Endothelial cell of umbilical vein (primary cell): ENCODE data around the gene PTGIR. TPM values are rescaled to one million over a fixed set of nuclear protein-coding genes. Genes with fewer than 3 reads are reported as not detected.

Experiments used
- BruUV-seq: library from RNA; stranded (reverse); fragments of 400-500 nt; replicated peaks from 2 replicates; lab custom pipeline; 2021; lab: Mats Ljungman, UMichigan
- CTCF ChIA-PET: fragments of 300-600, 350-600 bp; sonication (Branson Sonifier 250); formaldehyde crosslinking; loops from one replicate; lab custom pipeline; 2021; ENCODE audit warnings: antibody characterized with exemption, inconsistent platforms; lab: Charles Lee
- POLR2A ChIA-PET: fragments of 300-600, 350-600 bp; sonication (Branson Sonifier 250); formaldehyde crosslinking; loops from one replicate; lab custom pipeline; 2021; ENCODE audit warnings: antibody characterized with exemption, inconsistent platforms; lab: Charles Lee
- DNase-seq: peaks from one replicate; pipeline ENCODE4 v3.0.0-alpha.2; 2011; ENCODE audit warnings: low read depth, low spot score
- FAIRE-seq: peaks from 2 replicates; lab custom pipeline; 2011; peaks lifted over from hg19 to GRCh38; lab: Jason Lieb, UNC
- H2AFZ ChIP-seq: 2 replicates; pipeline ENCODE4 v1.6.0; 2012; ENCODE audit warnings: low read depth, low read length, control low read depth, inconsistent platforms
- H3K27ac ChIP-seq: 2 replicates; pipeline ENCODE4 v1.5.1; 2011; ENCODE audit warnings: low read depth, mild to moderate bottlenecking, control low read depth, low read length, moderate library complexity; ENCODE audit not compliant: insufficient read depth
- H3K27me3 ChIP-seq, 2 experiments: 2 replicates each; pipeline versions ENCODE4 v1.6.0 to v1.6.1; 2011; ENCODE audit warnings: low read length in 2 of 2, mixed read lengths in 1 of 2; ENCODE audit not compliant: control insufficient read depth in 2 of 2, insufficient read depth in 2 of 2
- H3K36me3 ChIP-seq, 2 experiments: 2 replicates in 1 of 2; 3 replicates in 1 of 2; pipeline ENCODE4 v1.5.1; 2011; ENCODE audit warnings: low read length in 2 of 2, mild to moderate bottlenecking in 1 of 2, moderate library complexity in 1 of 2; ENCODE audit not compliant: control insufficient read depth in 2 of 2, insufficient read depth in 2 of 2; ENCODE audit errors: extremely low read depth in 1 of 2
- H3K4me1 ChIP-seq: 3 replicates; pipeline ENCODE4 v1.5.1; 2011; ENCODE audit warnings: mild to moderate bottlenecking, low read length; ENCODE audit not compliant: control insufficient read depth, insufficient read depth; ENCODE audit errors: extremely low read depth
- H3K4me2 ChIP-seq: 2 replicates; pipeline ENCODE4 v1.6.1; 2011; ENCODE audit warnings: low read length, control low read depth, mixed read lengths; ENCODE audit not compliant: insufficient read depth
- H3K4me3 ChIP-seq, 3 experiments: fragments of 200-600 bp in 1 of 3; sonication (generic), shearing (Covaris generic) in 1 of 3; replicated peaks in 1 of 3; 2 replicates each; pipeline ENCODE4 v1.5.1; 2011 to 2016; ENCODE audit warnings: control low read depth in 3 of 3, low read length in 3 of 3, mild to moderate bottlenecking in 2 of 3, inconsistent platforms in 1 of 3, low read depth in 1 of 3, moderate library complexity in 1 of 3; ENCODE audit not compliant: insufficient read depth in 1 of 3
- H3K79me2 ChIP-seq: 2 replicates; pipeline ENCODE4 v1.6.0; 2012; ENCODE audit warnings: low read length, inconsistent platforms; ENCODE audit not compliant: control insufficient read depth, insufficient read depth
- H3K9ac ChIP-seq: replicated peaks from 2 replicates; pipeline ENCODE3; 2011; ENCODE audit warnings: low read length, control low read depth; ENCODE audit not compliant: insufficient read depth; ENCODE audit errors: extremely low read depth
- H3K9me1 ChIP-seq: replicated peaks from 3 replicates; pipeline ENCODE4 v1.6.0; 2011; ENCODE audit warnings: mild to moderate bottlenecking, low read length; ENCODE audit not compliant: control insufficient read depth, insufficient read depth; ENCODE audit errors: extremely low read depth
- H3K9me3 ChIP-seq: replicated peaks from 2 replicates; pipeline ENCODE4 v1.5.1; 2012; ENCODE audit warnings: low read length, inconsistent platforms; ENCODE audit not compliant: control insufficient read depth, insufficient read depth
- H4K20me1 ChIP-seq: replicated peaks from 2 replicates; pipeline ENCODE3; 2011; ENCODE audit warnings: mild to moderate bottlenecking, low read length; ENCODE audit not compliant: control insufficient read depth, insufficient read depth; ENCODE audit errors: extremely low read depth
- CTCF ChIP-seq, 2 donors: IDR thresholded peaks; 1 replicate in 1 of 2; 2 replicates in 1 of 2; pipeline ENCODE4 v1.5.1; 2011; ENCODE audit warnings: low read length in 2 of 2, mild to moderate bottlenecking in 2 of 2, moderate library complexity in 2 of 2, control low read depth in 1 of 2, inconsistent platforms in 1 of 2, low read depth in 1 of 2; ENCODE audit not compliant: insufficient read depth in 1 of 2; ENCODE audit errors: extremely low read depth in 1 of 2
- EZH2 ChIP-seq: IDR thresholded peaks from 2 replicates; pipeline ENCODE4 v1.6.1; 2012; ENCODE audit warnings: borderline replicate concordance, low read depth, mild to moderate bottlenecking, moderate library complexity, low read length, inconsistent platforms; ENCODE audit not compliant: severe bottlenecking
- FOS ChIP-seq: IDR thresholded peaks from 2 replicates; pipeline ENCODE4 v1.6.1; 2011; ENCODE audit warnings: mild to moderate bottlenecking, low read length, moderate library complexity, borderline replicate concordance; ENCODE audit not compliant: insufficient read depth
- GATA2 ChIP-seq: IDR thresholded peaks from 2 replicates; pipeline ENCODE4 v1.7.0; 2011; ENCODE audit warnings: low read depth, mild to moderate bottlenecking, moderate library complexity, mixed read lengths, low read length; ENCODE audit not compliant: insufficient read length, insufficient read depth
- JUN ChIP-seq: IDR thresholded peaks from 2 replicates; pipeline ENCODE4 v1.6.1; 2011; ENCODE audit warnings: borderline replicate concordance, low read depth; ENCODE audit not compliant: insufficient read length, insufficient read depth
- MAX ChIP-seq: IDR thresholded peaks from 2 replicates; pipeline ENCODE4 v1.6.1; 2011; ENCODE audit not compliant: insufficient read depth, insufficient read length
- MYC ChIP-seq: IDR thresholded peaks from one replicate; pipeline ENCODE4 v1.6.1; 2011; ENCODE audit warnings: mild to moderate bottlenecking, low read depth, low read length
- POLR2A ChIP-seq: IDR thresholded peaks from 2 replicates; pipeline ENCODE4 v1.6.1; 2012; ENCODE audit warnings: low read depth, mild to moderate bottlenecking, control low read depth, low read length
- POLR2AphosphoS5 ChIP-seq: IDR thresholded peaks from 2 replicates; pipeline ENCODE4 v1.6.1; 2012; ENCODE audit warnings: low read depth, mild to moderate bottlenecking, control low read depth, low read length, moderate library complexity; ENCODE audit not compliant: insufficient read depth
- dilution Hi-C: fragments of 300-500 bp; cut with MboI; formaldehyde crosslinking; loops from one replicate; pipeline ENCODE4 v1.15.0; 2019; ENCODE audit warnings: low sequenced_read_pairs; ENCODE audit not compliant: extremely low pct_ligation_motif_present
- intact Hi-C: fragments of 100-400 bp; cut with micrococcal nuclease; formaldehyde crosslinking; loops from one replicate; pipeline ENCODE4 v1.10.0; 2022
- polyA plus RNA-seq, 4 experiments: library from polyadenylated mRNA; depleted of rRNA in 3 of 4; stranded (reverse) in 3 of 4; unstranded in 1 of 4; fragments of >200 nt; gene quantifications; 2 replicates each; pipeline versions ENCODE4 v1.2.1 to v1.2.3, GENCODE V29; 2011 to 2012; ENCODE audit warnings: missing spikeins in 1 of 4
- total RNA-seq: library from RNA; stranded (reverse); gene quantifications from 2 replicates; pipeline ENCODE4 v1.2.3, GENCODE V29; 2021

The PTGIR gene
- total and polyA plus RNA-seq, 2 donors (not counting 3 experiments of a cell fraction or from before 2014, with no cell fraction given) = 0.55 to 2.7 TPM

GRCh38 chr19:46630586-46631205, 5.8 kb upstream of the PTGIR start:
- CTCF ChIA-PET = interaction anchor here (1.5 to 5.1 kb wide), 4 partner anchors 13 to 31 kb away, joined by 4 to 39 read pairs (median 25); partner anchors contain the start of gene DACT3
- Histone ChIP-seq H3K4me2 (no peak overlapping the region), H2AFZ (no peak overlapping the region), H3K27ac (no peak overlapping the region), H3K79me2 (no peaks in the 10 kb centered on the region), H3K9me3 (no peaks in the 10 kb centered on the region), H3K36me3 (no peaks in the 10 kb centered on the region), H4K20me1 (no peaks in the 10 kb centered on the region), H3K9me1 (no peaks in the 10 kb centered on the region), H3K9ac (no peak overlapping the region), H3K27me3 (peaks cover 0 to 4% of the 10 kb centered on the region in 2 experiments), H3K4me3 (no peak overlapping the region), H3K4me1 (peaks cover 2% of the 10 kb centered on the region)
- BruUV-seq = no TSS peak
- intact Hi-C loops = no loop called here
- FAIRE-seq (no peak), DNase-seq (no peak)
- TF ChIP-seq POLR2AphosphoS5 (no peak), POLR2A (no peak), FOS (no peak), MAX (no peak), EZH2 (no peak), MYC (no peak), CTCF (IDR thresholded peaks at IDR 0.05; ENCODE audit: extremely low read depth in 1 of 2, insufficient read depth in 1 of 2, low read depth in 1 of 2, low read length in 2 of 2) (no peak), GATA2 (no peak), JUN (no peak)
- dilution Hi-C loops = no loop called here
- POLR2A ChIA-PET = no interaction called here
